ENCODE measurements around the gene TMEM88.
A peak's percentile ranks its signal among the peaks of the same experiment; 100 is the strongest.

The TMEM88 gene

GRCh38 chr17:7878234-7878633 lies 23.4 kb downstream of the TMEM88 start:
- no peaks in the 10 kb centered on the region for H3K9me3 ChIP-seq (ENCODE audit: insufficient read depth, low read depth, low read length)
- H4K20me1 ChIP-seq (ENCODE audit: insufficient read depth, low read length, poor library complexity, severe bottlenecking) = no peaks in the 10 kb centered on the region
- peaks cover 42% of the 10 kb centered on the region for H3K79me2 ChIP-seq (ENCODE audit: insufficient read depth, low read length)
- H3K4me3 ChIP-seq (ENCODE audit: low read length, poor library complexity, severe bottlenecking) = no peak overlapping the region
- TF ChIP-seq CTCF (conservative IDR thresholded peaks at IDR 0.05; ENCODE audit: low read length) (no peak), EZH2phosphoT487 (IDR thresholded peaks at IDR 0.05; ENCODE audit: borderline replicate concordance) (no peak)
- H3K4me1 ChIP-seq (ENCODE audit: insufficient read depth, low read length, poor library complexity, severe bottlenecking) = peaks cover 58% of the 10 kb centered on the region
- H3K27me3 ChIP-seq (ENCODE audit: insufficient read depth, low read length, poor library complexity, severe bottlenecking) = no peaks in the 10 kb centered on the region
- H3F3A ChIP-seq (ENCODE audit: low read depth) = peaks cover 10% of the 10 kb centered on the region; the same call in 1 of the 2 replicates
- H3K4me2 ChIP-seq (ENCODE audit: low read depth, low read length, poor library complexity, severe bottlenecking) = no peak overlapping the region
- no peak overlapping the region for H2AFZ ChIP-seq (ENCODE audit: low read length)
- no peaks in the 10 kb centered on the region for H3K9me2 ChIP-seq (replicated peaks; ENCODE audit: low read depth, low read length)
- H3K9ac ChIP-seq (ENCODE audit: low read depth, low read length, poor library complexity, severe bottlenecking) = no peak overlapping the region
- peaks cover 3% of the 10 kb centered on the region; the same call in 1 of the 2 replicates for H3K36me3 ChIP-seq (ENCODE audit: insufficient read depth, low read length)

GRCh38 chr17:7880076-7880868 lies 25.4 kb downstream of the TMEM88 start:
- peak overlapping the region; percentile 74 for H3K4me3 ChIP-seq (ENCODE audit: low read length, poor library complexity, severe bottlenecking)
- H2AFZ ChIP-seq (ENCODE audit: low read length) = no peak overlapping the region
- peaks cover 66% of the 10 kb centered on the region for H3K4me1 ChIP-seq (ENCODE audit: insufficient read depth, low read length, poor library complexity, severe bottlenecking)
- H3K9ac ChIP-seq (ENCODE audit: low read depth, low read length, poor library complexity, severe bottlenecking) = peak overlapping the region; percentile 86
- no peaks in the 10 kb centered on the region for H3K9me3 ChIP-seq (ENCODE audit: insufficient read depth, low read depth, low read length)
- H3F3A ChIP-seq (ENCODE audit: low read depth) = peaks cover 10% of the 10 kb centered on the region; the same call in 1 of the 2 replicates
- H3K36me3 ChIP-seq (ENCODE audit: insufficient read depth, low read length) = no peaks in the 10 kb centered on the region
- TF ChIP-seq CTCF (conservative IDR thresholded peaks at IDR 0.05; ENCODE audit: low read length) (no peak), EZH2phosphoT487 (IDR thresholded peaks at IDR 0.05; ENCODE audit: borderline replicate concordance) (no peak)
- H4K20me1 ChIP-seq (ENCODE audit: insufficient read depth, low read length, poor library complexity, severe bottlenecking) = no peaks in the 10 kb centered on the region
- no peaks in the 10 kb centered on the region for H3K9me2 ChIP-seq (replicated peaks; ENCODE audit: low read depth, low read length)
- H3K79me2 ChIP-seq (ENCODE audit: insufficient read depth, low read length) = peaks cover 53% of the 10 kb centered on the region
- H3K27me3 ChIP-seq (ENCODE audit: insufficient read depth, low read length, poor library complexity, severe bottlenecking) = no peaks in the 10 kb centered on the region
- peak overlapping the region; percentile 92 for H3K4me2 ChIP-seq (ENCODE audit: low read depth, low read length, poor library complexity, severe bottlenecking)

GRCh38 chr17:7881276-7882054 lies 26.6 kb downstream of the TMEM88 start:
- Histone ChIP-seq H3K9me2 (replicated peaks; ENCODE audit: low read depth, low read length) (no peaks in the 10 kb centered on the region), H3K9me3 (ENCODE audit: insufficient read depth, low read depth, low read length) (no peaks in the 10 kb centered on the region), H3K27me3 (ENCODE audit: insufficient read depth, low read length, poor library complexity, severe bottlenecking) (no peaks in the 10 kb centered on the region), H3F3A (ENCODE audit: low read depth) (peaks cover 15% of the 10 kb centered on the region), H3K4me2 (ENCODE audit: low read depth, low read length, poor library complexity, severe bottlenecking) (peak overlapping the region; percentile 92), H4K20me1 (ENCODE audit: insufficient read depth, low read length, poor library complexity, severe bottlenecking) (no peaks in the 10 kb centered on the region), H3K4me3 (ENCODE audit: low read length, poor library complexity, severe bottlenecking) (peak overlapping the region; percentile 74), H3K9ac (ENCODE audit: low read depth, low read length, poor library complexity, severe bottlenecking) (peak overlapping the region; percentile 86), H3K79me2 (ENCODE audit: insufficient read depth, low read length) (peaks cover 65% of the 10 kb centered on the region), H3K4me1 (ENCODE audit: insufficient read depth, low read length, poor library complexity, severe bottlenecking) (peaks cover 62% of the 10 kb centered on the region), H3K36me3 (ENCODE audit: insufficient read depth, low read length) (no peaks in the 10 kb centered on the region), H2AFZ (ENCODE audit: low read length) (no peak overlapping the region)
- TF ChIP-seq CTCF (conservative IDR thresholded peaks at IDR 0.05; ENCODE audit: low read length) = no peak
- no peak for TF ChIP-seq EZH2phosphoT487 (IDR thresholded peaks at IDR 0.05; ENCODE audit: borderline replicate concordance)

Measured in Loucy (cell line).